Measurements from ENCODE around the gene RPL38.
"Not testable (repeated sequence)": the region's sequence is repeated elsewhere in the genome, so short reads cannot be mapped to it uniquely, and the experiment has no call there.

RPL38 gene

GRCh38 chr17:74183411-74183810 lies 20.1 kb upstream of the RPL38 start:
- DNase-seq (ENCODE audit: low read depth in 3 of 3) = no peak

DNA sequence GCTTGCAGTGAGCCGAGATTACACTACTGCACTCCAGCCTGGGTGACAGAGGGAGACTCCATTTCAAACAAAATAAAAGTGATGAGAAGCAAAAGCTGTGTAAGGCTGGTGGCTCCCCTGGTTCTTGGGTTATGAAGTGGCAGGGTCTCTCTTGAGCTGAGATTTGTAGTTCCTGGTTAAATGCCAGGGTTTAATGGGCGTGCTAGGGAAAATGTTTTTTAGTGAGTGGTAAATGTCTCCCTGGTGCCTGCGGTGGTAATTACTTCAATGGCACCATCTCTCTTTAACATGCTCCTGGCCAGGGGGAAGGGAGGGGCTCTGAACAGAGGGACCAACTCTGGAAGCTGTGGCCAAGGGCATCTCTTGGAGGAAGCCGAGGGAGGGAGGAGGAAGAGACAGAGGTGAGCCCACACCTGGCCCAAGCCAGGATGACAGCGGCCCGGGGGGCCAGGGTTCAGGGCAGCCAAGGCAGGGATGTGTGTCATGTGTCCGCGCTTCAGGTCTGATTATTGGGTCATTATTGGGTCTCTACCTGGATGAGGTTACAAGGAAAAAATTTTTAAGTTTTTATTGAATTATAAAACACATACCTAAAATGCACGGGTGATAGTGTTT lies 17.8 kb upstream of the RPL38 start:
- DNase-seq (ENCODE audit: low read depth in 3 of 3) = no peak

DNA sequence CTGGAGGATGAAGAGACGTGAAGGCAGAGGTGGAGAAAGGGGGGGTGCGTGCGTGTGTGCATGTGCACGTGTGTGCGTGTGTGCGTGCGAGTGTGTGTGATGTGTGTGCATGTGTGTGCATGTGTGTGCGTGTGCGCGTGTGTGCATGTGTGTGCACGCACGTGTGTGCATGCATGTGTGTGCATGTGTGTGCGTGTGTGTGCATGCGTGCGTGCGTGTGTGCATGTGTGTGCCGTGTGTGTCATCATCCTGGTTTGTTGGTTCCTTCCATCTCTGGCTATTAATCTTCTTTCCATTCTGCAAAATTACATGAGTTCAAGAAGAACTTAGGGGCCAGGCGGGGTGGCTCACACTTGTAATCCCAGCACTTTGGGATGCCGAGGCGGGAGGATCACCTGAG lies 17.0 kb upstream of the RPL38 start:
- no peak for DNase-seq (ENCODE audit: low read depth in 3 of 3)

DNA sequence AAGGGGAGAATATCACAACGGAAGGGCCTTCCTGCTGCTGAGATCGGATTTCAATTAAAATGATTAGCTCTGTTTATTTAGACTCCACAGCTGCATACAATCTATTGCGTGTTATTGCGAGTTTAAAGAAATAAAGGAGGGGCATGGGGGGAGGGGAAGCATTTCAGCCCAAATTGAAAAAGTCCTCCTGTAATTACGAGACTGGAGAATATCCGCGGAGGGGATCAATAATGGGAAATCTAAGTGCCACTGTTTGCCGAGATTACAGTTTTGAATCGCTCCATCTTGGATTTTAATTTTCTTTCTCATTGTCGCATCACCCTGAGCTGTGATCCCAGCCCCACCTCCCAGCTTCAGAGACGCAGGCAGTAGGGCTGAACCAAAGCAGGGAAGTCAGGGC lies 15.7 kb upstream of the RPL38 start:
- DNase-seq (ENCODE audit: low read depth in 3 of 3) = no peak

- DNase-seq (ENCODE audit: low read depth in 3 of 3) = not testable (repeated sequence)
Observed at GRCh38 chr17:74188687-74189086, 14.8 kb upstream of the RPL38 start.

DNA sequence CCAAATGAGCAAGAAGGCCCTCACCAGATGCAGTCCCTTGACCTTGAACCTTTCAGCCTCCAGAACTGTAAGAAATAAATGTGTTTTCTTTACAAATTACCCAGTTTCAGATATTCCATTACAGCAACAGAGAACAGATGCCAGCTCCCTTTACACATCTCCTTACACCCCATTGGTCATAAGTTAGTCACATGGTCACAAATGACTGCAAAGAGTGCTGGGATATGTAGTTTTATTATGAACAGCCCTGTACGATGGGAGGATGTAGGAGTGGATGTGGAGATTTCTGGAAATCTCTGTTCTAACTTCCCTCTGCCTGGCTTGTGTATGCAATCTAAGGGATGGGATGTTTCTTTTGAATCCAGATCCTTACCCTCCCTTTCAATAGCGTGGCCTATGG lies 13.3 kb upstream of the RPL38 start:
- no peak for DNase-seq (ENCODE audit: low read depth in 3 of 3)

DNA sequence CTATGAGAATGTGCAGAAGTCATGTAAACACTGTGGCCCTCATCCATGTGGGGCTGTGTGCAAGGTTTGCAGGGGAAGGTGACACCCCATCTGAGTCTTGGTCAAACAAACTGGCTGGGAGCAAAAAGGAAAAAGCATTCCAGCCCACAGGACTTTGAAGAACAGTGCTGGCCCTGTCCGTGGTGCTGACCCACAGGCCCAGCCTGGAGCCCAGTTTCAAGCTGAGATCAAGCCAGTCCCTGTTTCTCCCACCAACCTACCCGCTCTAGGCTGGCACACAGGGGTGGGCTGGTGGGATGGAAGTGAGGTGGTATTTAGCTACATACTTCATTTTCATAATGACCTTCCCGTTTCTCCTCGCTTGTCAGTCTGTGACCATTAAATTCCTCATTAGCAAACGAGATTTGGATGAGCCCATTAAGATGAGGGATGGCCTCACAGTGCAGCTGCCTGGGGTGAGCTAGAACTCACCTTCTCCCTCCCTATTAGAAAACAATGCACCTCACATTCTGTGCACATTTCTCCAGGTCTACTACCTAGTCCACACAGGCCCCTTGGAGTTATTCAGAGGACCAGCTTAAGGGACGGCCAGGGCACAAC lies 12.6 kb upstream of the RPL38 start:
- DNase-seq (ENCODE audit: low read depth in 3 of 3) = no peak

DNA sequence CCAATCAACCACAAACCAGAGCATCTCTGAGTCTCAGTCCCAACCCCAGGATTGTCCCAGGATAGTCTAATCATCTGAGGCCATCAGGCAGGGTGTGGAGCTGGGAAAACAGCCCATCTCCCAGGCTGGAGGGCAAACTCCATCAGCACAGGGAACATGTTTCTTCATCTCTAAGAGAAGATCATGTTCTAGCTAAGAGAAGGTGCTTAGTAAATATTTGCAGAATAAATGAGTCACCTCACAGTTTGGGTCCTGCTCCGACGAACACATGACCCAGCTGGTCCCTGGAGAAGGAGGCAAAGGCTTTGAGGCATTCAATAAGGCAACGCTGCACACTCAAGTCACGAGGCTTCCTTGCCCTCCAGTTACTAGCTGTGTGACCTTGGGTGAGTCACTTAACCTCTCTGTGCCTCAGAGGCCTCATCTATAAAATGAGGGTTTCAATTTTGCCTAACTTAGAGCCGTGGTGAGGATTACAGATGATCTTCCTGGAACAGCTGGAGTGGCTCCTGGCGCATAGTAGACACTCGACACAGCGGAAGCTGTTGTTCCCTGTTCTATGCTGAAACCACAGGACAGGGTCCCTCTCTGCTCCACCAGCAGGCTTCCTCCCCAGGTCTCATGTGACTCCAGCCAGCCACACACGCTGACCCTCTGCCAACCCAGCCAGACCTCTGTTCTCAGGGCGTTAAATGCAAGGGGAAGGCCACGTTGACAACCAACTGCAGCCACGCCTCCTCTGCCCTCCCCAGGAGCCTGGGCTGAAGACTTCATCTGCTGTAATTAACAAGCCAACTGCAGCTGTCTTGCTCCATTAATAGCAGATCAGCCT lies 10.3 kb upstream of the RPL38 start:
- DNase-seq (ENCODE audit: low read depth in 3 of 3) = no peak

GRCh38 chr17:74194682-74195081 lies 8.8 kb upstream of the RPL38 start:
- DNase-seq (ENCODE audit: low read depth in 3 of 3) = no peak

- no peak for DNase-seq (ENCODE audit: low read depth in 3 of 3)
Observed at GRCh38 chr17:74196541-74197317, 6.7 kb upstream of the RPL38 start.

DNA sequence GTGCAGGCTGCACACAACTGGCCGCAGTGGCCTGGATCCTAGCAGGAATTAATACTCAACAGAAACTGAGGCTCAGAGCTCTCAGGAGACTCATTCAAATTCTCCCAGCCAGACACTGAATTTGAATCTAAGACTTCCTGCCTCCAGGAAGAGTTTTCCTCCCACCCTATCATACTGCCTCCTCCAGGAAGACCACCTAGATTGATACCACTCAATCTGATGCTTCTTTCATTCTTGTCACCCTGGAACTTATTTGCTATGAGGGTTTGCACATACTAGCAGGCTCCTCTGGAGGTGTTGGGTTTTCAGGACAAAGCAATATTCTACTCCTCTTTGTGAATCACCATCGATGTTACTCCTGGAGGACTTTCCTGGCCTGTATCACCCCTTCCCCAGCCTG lies 5.7 kb upstream of the RPL38 start:
- DNase-seq (ENCODE audit: low read depth in 3 of 3) = no peak

DNA sequence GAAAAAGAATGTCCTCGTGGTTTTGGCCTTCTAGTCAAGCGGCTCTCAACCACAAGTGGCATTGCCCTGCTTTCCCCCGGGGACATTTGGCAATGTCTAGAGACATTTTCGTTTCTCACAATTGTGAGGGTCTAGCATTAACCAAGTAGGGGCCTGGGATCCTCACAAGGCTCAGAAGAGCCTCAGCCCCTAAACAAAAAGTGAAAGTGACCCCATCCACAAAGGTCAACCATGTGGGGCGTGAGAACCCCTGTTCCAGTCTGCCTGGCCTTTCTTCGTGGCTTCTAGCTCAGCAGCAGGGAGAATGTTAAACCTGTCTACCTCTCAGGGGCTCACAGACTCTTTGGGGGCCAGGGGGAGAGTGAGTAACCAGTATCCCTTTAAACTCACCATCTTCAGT lies 4.8 kb upstream of the RPL38 start:
- DNase-seq (ENCODE audit: low read depth in 3 of 3) = no peak

DNA sequence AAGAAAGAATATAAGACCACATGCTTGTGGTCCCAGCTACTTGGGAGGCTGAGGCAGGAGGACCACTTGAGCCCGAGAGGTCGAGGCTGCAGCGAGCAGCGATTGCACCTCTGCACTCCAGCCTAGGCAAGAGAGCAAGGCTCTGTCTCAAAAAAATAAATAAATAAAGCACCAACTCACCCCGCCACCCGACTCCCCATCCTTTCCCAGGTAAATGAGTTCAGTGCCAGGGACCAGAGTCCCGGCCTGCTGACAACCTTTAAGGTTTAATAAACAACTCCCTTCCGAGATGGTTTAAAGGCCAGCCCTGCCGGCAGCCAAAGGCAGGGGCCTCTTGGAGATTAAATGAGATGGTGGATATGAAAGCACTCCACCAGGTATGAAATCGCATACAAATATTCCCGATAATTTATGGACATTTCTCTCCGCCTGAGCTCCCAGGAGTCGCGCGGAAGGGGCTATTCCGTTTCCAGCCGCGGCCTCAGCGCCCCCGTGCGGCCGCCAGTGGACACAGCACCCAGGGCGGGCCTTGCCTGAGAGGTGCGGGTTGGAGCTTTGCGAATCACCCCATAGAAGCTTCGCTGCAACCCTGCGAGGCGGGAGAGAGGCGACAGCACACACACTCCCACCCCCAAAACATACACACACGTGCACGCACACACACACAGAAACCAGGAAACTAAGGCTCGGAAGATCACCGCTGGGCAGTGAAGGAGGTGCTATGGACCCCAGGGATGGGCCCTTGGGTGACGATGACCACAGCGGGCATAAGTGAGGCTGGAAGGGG lies 4.0 kb upstream of the RPL38 start:
- DNase-seq (ENCODE audit: low read depth in 3 of 3) = peak in 1 of 3 experiments; percentile 63

- no peak for DNase-seq (ENCODE audit: low read depth in 3 of 3)
Observed at GRCh38 chr17:74200112-74200511, 3.4 kb upstream of the RPL38 start.

GRCh38 chr17:74201250-74201649 lies 2.2 kb upstream of the RPL38 start:
- DNase-seq (ENCODE audit: low read depth in 3 of 3) = no peak

DNA sequence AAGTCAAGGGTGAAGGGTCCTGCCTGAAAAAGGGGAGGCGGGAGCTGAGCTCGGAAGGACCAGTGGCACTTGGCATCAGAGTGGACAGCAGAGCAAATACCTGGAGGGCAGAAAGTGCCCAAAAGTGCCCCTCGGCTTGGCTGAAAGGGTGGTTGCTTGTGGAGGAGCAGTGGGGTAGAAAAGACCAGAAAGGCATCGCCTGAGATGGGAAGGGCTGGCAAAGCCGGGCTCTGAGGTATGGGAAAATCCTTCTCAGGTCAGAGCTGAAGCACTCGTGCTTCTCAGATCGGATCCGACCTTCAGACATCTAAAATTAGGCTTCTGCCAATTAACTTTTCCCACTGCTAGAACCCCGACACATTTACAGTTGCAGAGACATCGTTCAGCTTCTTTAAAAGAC lies 1.5 kb upstream of the RPL38 start:
- DNase-seq (ENCODE audit: low read depth in 3 of 3) = no peak

- DNase-seq (ENCODE audit: low read depth in 3 of 3) = no peak
Observed at GRCh38 chr17:74202938-74203337, 540 bp upstream of the RPL38 start.

DNA sequence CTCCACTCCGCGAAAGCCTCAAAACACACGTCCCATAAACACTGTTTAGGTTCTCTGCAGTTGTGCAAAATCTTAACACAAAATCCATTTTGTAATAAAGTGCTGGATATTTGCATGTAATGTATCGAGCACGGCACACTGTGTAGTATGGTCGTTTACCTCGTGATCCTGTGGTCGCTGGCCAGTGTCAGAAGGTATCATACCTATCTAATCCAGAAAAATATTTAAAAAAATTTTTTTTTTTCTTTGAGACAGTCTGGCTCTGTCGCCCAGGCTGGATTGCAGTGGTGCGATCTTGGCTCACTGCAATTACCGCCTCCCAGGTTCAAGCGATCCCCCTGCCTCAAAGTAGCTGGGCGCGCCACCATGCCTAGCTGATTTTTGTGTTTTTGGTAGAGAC lies 996 bp downstream of the RPL38 start:
- no peak for DNase-seq (ENCODE audit: low read depth in 3 of 3)

DNA sequence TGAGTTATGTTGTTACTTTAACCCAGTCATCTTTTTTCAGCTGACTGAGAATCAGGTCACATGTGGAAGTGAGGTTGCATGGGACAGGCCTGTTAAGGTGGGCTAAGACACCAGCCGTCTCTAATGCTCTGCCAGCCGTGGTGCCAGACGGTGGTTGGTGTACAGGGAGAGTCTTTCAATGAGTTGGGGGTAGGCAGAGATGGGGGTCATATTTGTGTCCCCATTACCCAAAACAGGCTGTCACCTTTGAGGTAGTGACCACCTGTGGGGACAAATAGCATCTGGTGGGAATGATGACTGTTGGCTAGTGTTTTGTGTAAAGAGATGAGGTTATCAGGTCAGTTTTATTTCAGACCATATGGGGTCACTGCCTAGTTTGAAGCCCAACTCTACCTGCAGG lies 1.8 kb downstream of the RPL38 start:
- no peak for DNase-seq (ENCODE audit: low read depth in 3 of 3)

DNA sequence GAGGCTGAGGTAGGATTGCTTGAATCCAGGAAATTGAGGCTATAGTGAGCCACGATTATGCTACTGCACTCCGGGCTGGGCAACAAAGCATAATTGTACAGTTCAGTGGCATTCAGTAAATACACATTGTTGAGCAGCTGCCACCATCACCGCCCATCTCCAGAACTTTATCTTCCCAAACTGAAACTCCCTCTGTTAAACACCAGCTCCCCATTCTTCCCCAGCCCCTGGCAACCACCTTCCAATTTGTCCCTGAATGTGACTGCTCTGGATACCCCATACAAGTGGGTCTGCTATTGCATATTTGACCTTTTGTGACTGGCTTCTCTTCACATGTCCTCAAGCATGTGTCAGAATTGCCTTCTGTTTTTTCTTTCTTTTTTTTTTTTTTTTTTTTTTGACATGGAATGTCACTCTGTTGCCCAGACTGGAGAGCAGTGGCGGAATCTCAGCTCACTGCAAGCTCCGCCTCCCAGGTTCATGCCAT lies 2.9 kb downstream of the RPL38 start:
- no peak for DNase-seq (ENCODE audit: low read depth in 3 of 3)

All from stimulated activated CD4-positive, alpha-beta T cell treated with anti-CD3 and anti-CD28 coated beads, TNF-alpha, amount 100 ng/mL, for 24 hours (primary cell).